ENCODE measurements around the gene ALG2.

Gene ALG2, protein sequence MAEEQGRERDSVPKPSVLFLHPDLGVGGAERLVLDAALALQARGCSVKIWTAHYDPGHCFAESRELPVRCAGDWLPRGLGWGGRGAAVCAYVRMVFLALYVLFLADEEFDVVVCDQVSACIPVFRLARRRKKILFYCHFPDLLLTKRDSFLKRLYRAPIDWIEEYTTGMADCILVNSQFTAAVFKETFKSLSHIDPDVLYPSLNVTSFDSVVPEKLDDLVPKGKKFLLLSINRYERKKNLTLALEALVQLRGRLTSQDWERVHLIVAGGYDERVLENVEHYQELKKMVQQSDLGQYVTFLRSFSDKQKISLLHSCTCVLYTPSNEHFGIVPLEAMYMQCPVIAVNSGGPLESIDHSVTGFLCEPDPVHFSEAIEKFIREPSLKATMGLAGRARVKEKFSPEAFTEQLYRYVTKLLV

DNA sequence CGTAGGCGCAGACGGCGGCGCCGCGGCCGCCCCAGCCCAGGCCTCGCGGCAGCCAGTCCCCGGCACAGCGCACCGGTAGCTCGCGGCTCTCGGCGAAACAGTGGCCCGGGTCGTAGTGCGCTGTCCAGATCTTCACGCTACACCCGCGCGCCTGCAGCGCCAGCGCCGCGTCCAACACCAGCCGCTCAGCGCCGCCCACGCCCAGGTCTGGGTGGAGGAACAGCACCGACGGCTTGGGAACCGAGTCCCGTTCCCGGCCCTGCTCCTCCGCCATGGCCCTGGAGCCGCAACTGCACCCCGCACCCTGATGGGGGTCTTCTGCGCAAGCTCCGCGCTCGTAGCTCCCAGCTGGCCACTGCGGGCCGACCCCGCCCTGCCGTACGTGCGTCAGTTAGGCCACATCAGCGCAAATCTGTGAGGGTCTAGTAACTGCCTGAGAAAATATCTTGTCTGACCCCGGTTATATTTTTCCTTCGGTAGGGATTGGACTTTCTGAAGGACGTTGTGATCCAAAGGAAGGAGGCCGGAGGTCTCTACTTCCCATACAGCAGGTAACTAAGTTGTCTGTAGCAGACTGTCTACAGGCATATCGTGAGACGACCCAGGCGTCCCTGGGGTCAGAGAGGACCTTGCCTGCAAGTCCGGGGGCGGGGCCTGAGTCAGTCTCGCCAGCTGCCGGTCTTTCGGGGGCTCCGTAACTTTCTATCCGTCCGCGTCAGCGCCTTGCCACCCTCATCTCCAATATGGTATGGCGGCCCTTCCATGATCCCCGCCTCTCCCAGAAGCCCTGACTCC lies at the start of gene ALG2, which contains the start of gene SEC61B:
TSS of gene ALG2 (minus strand) at position 322 of the 795 bp plus-strand sequence. CDS start at position 274, 48 bp downstream.
TSS of gene SEC61B (plus strand) at position 662 of the 795 bp plus-strand sequence. CDS start at position 744, 82 bp downstream.
- DNase-seq (ENCODE audit: low read depth), result peak; percentile 87

DNA sequence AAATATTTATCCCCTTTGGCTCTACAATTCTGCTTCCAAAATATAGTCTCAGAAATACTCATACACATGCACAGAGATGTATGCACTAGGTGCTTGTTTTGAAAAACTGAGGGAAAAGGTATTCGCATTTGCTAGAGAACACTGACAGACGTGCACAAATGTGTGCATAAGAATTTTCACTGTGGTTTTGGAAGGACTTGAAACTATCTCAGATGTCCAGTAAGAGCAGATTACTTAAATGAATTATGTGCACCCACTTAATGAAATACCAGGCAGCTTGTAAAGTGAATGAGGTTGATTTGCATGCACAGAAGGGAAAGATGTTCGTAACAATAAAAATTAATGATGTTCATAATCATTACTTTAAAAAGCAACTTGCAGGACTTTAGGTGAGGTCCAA lies 48.7 kb upstream of the ALG2 start:
- no peak for DNase-seq (ENCODE audit: low read depth)

DNA sequence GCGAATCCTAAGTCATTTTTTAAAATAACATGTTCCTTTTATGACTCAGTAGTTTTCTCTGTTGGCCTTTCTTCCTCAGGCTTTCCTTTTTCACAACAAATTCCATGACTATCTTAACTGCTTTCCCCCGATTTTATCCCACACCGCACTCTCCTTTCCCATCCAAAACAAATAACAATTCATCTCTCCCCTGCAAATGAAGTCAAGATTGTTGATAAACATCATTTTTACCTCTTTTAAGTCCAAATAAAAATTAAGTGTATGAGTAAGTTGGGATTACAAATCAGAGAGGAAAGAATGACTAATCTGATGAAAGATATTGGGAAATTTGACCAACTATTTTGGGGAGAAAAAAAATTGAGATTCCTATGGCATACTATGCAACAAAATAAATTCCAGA lies 47.7 kb upstream of the ALG2 start:
- DNase-seq (ENCODE audit: low read depth), result no peak

DNA sequence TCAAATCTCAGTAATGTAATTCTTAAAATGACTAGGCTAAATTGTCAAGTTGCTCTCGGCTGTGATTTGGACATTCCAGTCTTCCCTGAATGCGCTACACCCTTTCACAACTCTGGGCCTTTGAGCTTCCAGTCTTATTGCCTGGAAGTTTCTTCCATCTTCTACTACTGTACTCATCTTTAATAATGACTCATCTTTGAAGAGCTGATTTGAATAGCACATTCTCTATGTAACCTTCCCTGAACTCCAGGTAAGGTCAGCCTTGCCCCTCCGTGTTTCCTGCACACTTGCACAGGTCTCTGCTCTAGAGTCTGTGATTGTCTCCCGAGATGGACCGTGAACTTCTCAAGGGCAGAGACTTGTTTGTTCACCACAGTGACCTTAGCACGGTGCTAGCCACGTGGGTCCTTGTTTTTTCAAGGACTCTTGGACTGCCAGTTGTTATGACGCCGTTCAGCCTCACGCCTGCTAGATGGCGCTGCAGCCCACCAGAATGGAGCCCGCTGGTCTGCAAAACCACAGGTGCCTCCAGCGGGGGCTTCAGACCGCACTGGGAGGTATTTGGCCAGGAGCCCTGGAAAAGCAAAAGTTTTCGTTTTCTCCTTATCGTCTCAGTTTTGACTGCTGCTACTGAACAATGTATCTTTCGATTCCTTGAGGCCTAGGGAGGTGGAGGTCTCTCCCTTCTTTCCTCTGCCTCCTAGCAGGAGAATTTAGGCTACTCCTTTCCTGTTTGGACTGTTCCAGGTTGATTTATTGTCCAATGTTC lies 44.7 kb upstream of the ALG2 start:
- DNase-seq (ENCODE audit: low read depth), result peak; percentile 31

DNA sequence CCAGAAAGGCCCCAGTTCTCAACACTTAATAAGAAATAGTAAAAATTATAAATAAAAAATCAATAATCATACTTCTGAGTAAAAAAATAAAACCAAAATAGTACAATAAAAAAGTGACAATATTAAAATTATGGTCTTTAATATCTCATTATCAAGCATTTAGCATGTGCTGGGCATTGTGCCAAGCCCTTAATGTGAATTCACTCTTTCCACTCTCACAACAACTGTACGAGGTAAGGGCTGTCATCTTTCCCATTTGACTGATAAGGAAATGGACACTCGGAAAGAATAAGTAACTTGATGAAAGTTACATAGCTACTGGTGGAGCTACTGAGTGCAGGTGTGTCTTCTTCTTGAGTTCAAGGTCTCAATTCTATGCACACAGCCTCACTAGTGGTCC lies 43.9 kb upstream of the ALG2 start:
- DNase-seq (ENCODE audit: low read depth), result no peak

DNA sequence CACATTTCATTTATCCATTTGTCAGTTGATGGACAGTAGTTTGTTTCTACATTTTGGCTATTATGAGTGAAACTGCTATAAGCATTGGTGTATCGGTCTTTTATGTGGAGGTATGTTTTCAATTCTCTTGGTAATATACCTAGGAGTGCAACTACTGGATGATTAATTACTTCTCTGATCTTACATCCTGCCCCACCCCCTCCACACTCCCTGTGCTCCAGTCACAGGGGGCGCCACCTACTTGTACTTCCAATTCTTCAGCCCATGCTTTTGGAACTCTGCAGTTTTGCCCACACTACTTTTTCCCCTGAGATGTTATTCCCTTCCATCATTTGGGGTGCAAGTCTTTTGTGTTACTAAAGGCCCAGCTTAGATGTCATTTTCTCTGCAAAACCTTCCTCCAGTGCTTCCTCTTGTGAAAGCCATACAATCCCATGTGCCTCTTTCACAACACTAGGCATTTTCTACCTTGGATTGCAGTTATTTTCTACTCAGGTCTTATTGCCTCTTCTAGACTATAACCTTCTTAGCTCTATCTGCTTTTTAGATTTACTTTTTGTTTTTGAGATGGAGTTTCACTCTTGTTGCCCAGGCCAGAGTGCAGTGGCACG lies 42.4 kb upstream of the ALG2 start:
- no peak for DNase-seq (ENCODE audit: low read depth)

DNA sequence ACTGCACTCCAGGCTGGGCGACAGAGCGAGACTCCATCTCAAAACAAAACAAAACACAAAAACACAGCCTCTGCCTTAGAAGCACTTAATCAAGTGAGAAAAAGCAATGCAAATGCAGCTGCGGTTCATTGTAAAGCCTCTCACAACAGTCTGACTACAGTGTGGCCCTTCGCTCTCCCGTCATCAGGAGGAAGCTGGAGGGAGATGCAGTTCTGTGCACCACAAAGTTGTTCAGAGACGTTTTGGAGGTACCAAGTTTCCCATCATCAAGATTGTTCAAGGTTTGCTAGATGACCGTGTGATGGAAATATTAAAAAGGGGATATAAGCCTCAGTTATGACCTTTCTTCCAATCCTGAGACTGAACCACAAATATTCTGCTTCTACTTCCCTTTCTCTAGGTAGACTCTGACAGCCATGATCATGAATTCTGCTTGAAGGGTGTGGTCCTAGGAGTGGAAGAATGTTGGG lies 41.2 kb upstream of the ALG2 start:
- no peak for DNase-seq (ENCODE audit: low read depth)

DNA sequence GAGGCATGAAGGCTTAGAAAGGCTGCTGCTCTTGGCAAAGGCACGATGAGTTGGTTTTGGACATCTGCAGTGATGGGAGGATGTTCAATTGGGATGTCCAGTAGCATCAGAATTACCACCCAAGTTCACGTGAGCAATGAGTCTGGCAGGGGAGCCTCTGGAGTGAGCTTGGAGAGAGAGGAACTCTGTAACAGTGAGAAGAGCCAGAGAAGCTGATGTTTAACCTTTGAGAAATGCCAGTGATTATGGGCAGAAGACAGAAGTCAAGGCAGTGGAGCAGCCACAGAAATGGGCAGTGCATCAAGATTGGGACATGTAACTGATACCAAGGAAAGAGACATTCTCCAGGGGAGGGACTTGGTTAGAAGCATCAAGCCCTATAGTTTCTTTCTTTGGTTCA lies 40.2 kb upstream of the ALG2 start:
- DNase-seq (ENCODE audit: low read depth), result no peak

DNA sequence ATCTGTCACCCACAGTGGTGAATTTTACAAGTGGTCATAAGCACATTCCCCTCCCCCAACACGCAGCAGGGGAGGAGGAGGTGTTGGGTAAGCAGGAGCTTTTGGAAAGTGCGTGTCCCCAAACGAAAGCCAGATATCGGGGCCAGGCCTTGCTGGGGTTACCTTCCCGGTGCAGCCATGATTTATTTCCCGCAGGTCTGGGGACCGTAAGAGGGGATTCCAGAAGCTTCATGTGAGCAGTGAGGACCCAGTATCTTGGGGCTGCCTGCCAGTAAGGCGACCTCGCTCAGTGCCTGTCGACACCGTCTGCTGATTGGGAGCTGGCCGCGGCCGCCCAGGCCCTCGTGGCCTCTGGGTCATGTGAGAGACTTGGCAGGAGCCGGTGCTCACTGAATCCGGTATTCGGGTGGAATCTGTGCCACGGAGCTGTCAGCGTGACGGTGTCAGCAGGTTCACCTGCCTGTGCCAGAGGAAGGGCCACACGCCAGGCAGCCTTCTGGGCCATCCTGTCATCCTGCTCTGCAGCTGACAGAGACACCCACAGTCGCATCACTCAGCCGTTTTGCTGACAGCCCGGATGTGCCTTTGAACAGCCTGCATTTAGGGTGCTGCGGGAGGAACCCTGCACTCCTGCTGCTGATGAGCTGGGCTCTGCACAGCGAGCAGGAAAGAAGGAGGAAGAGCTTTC lies 37.6 kb upstream of the ALG2 start:
- no peak for DNase-seq (ENCODE audit: low read depth)

DNA sequence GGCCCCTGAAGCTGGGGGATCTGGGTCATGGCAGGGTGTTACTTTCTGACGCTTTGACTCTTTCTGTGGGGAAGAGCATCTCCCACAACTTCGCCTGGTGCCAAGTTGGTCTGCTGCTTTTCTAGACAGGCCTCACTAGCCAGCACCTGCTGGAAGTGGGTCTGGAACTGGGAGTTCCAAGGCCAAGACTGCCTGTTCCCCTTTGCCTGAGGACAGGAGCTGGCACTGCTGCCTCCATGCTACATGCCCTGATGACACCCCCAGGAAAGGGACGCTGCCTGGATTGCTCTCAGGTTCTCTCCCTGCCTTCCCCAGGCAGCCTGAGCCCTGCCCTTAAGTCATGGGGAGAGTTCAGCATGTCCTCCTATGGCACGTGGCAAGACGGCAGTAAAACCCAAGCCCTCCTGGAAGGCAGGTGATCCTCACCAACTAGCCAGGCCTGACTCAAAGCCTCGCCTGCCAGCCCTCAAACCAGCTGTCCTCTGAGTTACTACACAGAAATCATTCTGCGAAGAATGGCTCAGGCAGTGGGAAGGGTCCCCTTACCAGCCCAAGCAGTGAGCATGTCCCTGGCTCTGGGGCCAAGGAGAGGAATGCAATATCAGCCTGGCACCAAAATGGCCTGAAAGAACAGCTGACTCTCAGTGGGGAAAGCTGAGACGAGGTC lies 36.1 kb upstream of the ALG2 start:
- no peak for DNase-seq (ENCODE audit: low read depth)

DNA sequence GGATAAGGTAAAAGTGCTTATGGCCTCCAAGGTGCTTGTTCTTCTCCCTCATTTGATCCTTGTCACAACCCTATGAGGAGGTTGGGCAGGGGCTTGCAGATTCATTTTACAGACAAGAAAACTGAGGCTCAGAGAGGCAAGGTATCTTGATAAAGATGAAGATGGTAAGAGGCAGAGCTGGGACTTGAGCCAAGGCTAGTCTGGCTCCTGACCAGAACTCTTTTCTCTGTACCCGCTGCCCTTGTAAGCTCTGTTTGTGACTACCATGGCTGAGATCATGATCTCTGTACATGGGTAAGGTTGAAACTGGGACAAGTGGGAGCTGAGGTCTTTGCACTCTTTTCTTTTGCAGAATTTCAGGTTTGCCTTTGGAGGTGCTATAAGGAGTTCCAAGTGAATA lies 33.9 kb upstream of the ALG2 start:
- no peak for DNase-seq (ENCODE audit: low read depth)

DNA sequence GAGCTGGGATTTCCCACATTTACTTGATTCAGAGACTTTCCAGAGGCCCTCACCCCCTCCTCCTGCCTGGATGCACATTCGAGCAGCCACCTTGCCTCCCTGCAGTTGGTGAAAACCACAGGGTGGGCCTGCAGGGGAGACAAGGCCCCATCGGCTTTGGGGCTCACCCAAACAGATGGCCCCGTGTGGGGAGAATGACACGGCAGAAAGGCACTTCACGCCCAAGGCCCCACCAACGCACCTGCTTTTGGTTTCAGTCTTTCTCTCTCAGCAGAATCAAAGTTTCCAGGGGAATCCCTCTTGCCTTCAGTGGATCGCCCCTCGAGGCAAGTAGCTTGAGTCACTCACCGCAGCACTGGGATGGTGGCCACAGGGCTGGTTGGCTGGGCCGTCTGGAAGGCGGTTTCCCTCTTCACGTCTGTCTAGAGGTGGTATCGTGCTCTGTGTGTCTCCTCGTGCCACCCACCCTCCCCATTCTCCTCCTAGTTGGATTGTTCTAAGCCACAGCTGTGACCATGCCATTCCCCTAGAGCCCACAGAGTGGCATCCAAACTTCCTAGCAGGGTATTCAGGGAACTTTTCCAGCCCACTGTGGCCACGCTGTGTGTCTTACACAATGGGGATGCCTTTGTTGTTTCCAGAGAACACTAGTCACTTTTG lies 32.2 kb upstream of the ALG2 start:
- DNase-seq (ENCODE audit: low read depth), result no peak

DNA sequence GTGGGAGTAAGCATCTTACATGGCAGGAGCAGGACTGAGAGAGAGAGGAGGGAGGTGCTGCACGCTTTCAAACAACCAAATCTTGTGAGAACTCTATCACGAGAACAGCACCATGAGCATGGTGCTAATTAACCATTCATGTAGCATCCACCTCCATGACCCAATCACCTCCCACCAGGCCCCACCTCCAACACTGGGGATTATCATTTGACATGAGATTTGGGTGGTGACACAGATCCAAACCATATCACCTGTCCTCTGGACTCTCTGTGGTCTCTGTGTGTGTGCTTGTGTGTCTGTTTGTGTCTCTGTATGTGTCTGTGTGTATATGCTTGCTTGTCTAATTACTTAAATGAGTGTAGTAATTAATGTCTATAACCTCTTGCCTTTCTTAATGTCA lies 31.4 kb upstream of the ALG2 start:
- no peak for DNase-seq (ENCODE audit: low read depth)

DNA sequence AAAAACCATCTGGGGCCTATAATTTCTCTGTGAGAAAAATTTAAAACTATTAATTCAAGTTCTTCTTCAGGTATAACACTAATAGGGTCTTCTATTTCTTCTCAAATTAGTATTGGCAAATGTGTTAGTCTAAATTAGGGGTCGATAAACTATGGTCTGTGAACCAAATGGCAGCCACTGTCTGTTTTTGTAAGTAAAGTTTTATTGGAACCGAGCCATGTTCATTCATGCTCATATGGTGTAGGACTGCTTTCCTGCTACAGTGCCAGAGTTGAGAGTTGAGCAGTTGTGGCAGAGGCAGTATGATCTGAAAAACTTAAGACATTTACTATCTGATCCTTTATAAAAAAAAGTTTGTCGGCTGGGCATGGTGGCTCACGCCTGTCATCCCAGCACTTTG lies 29.4 kb upstream of the ALG2 start:
- no peak for DNase-seq (ENCODE audit: low read depth)

DNA sequence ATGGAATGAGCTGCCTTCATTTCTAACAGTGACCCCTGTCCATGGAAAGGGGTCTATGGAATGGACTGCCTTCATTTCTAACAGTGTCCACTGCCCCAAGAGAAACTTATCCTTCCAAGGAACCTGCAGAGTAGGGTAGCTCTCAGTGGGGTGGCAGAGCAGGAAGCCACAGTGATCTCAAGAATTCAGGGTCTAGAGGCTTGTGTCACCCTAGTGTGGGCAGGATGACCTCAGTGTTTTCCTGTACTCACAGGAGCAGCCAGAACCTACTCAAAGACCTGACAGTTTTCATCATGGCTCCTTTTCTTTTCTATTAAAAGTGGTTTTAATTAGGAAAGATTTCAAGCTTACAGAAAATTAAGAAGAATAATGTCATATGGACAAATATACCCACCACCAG lies 27.9 kb upstream of the ALG2 start:
- DNase-seq (ENCODE audit: low read depth), result no peak

DNA sequence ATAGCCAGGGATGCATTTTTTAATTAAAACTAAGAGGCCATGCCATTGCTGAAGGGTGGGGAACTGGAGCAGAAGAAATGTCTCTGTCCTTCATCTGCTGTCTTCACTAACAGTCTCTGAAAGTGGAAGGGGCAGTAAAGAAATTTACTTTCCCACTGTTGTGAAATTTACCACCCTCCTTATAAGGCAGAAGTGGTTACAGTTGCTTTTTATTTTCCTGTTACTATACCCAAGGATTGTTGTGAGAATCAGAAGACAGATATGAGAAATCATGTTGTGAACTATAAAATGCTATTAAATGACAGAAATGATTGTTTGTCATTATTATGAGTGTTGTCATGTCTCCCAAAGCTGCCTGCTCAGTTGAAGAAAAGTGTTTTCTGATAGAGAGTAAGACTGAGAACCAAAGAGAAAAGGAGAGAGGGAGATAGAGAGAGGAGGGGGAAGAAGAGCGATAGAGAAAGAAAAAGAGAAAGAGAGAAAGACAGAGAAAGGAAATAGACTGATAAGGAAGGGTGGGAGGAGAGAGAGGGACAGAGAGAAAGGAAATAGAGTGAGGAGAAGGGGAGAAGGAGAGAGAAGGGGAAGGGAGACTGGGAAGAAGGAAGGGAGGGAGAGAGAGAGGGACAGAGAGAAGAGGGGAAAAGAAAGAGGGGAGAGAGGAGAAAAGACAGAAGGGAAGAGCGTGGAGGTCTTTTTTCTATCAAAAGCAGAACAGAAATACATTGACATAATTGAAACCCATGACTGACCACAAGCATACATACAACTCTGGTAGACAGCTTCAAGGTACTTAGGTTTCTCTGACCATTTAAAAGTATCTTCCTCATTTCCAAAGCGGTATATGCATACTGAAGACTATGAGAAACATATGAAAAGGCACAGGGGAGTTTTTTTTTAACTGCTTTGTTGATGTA lies 22.9 kb upstream of the ALG2 start:
- DNase-seq (ENCODE audit: low read depth), result no peak

DNA sequence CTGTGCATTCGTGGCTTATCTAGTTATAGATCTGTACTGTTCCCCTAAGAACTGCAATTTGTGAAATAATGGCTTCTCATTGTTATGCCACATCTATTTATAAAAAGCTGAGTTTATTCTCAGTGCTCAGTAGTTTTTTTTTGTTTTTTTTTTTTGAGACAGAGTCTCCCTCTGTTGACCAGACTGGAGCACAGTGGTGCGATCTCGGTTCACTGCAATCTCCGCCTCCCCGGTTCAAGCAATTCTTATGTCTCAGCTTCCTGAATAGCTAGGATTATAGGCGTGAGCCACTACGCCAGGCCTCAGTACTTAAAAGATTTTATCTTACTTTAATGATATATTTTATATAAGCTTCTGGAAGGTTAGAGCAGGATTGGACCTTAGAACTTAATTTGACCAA lies 19.4 kb upstream of the ALG2 start:
- DNase-seq (ENCODE audit: low read depth), result no peak

DNA sequence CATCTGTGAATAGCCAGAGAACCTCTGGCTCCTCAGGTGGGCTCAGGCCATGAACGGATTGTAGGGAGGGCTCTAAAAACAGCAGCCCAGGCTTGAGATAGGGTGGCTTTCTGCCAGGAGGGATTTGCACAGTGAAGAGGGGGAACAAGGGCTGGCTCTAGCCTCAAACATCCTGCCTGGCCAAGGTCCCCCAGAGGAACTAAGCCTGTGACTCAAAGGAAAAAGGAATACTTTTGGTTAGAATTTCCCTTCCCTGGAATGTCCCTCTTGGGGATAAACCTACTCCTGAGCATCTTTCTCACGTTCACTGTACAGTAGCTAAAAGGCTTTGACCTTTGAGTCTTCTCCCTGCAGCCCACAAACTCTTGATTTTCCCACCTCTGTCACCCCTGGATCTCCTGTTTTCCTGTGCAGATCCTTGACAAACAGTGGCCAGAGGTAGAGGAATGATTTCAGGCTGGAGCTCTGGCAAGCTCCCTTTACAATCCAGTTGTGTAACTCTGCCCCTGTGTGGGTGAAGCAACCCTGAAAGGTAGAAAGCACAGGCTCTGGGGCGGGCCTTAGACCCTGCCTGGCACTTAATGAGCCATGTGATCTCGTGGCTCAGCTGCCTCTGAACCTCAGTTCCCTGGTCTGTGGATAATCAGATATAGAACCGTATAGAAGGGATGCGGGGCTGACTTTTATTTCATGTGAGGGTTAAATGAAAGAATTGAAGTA lies 17.8 kb upstream of the ALG2 start:
- no peak for DNase-seq (ENCODE audit: low read depth)
